Activated CD8-positive, alpha-beta memory T cell treated with anti-CD3 and anti-CD28 coated beads for 36 hours (primary cell): Measurements from ENCODE around the gene CLMP. TPM values are rescaled to one million over a fixed set of nuclear protein-coding genes. Genes with fewer than 3 reads are reported as not detected.

Experiments
- CTCF ChIA-PET: fragments of 350-600 bp; sonication (Branson Sonifier 250); formaldehyde crosslinking; loops from one replicate; lab custom pipeline; 2021; ENCODE audit warnings: antibody characterized with exemption; lab: Charles Lee
- POLR2A ChIA-PET: fragments of 350-600 bp; sonication (Branson Sonifier 250); formaldehyde crosslinking; loops from one replicate; lab custom pipeline; 2021; ENCODE audit warnings: antibody characterized with exemption; lab: Charles Lee
- total RNA-seq, 2 experiments: library from RNA; stranded (reverse); gene quantifications; one replicate each; pipeline ENCODE4 v1.2.3, GENCODE V29; 2021

The CLMP gene
- total RNA-seq, 2 experiments from 2014 or later: not detected

DNA sequence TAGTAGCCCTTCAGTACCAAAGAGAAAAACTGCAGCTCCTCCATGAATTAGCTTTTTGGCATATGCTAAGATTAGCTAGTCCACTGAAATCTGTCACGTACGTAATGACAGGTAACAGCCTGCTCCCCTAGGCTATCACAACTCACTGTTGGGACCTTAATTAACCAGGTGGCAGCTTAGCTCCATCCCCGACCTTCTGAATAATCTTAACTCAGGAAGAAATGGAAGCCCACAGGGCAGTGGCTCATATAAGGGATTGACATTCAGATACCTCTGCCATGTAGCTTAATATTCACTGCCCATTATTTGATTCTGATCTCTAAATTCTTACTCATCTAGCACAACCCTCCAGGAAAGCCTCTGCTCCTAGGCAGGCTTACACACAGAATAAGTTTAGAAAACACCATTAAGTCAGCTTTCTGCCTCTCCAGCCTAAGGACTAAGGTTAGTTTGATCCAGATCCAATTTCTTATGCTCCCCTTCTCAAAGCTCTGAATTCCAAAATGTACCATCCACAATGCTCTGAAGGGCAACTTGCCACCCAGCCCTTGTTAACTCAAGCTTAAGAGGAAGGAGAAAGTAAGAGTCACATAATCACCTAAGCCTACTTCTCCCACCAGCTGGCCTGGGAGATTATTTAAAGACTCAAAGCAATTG, 138.1 kb downstream of the CLMP start:
- ChIA-PET POLR2A (interaction anchor here (0.6 to 3.0 kb wide), 5 partner anchors 13 to 217 kb away, joined by 3 to 15 read pairs (median 5); no protein-coding TSS in a partner anchor), CTCF (interaction anchor here (1.1 to 1.3 kb wide), 2 partner anchors 9 to 217 kb away, joined by 3 read pairs; no protein-coding TSS in a partner anchor)

DNA sequence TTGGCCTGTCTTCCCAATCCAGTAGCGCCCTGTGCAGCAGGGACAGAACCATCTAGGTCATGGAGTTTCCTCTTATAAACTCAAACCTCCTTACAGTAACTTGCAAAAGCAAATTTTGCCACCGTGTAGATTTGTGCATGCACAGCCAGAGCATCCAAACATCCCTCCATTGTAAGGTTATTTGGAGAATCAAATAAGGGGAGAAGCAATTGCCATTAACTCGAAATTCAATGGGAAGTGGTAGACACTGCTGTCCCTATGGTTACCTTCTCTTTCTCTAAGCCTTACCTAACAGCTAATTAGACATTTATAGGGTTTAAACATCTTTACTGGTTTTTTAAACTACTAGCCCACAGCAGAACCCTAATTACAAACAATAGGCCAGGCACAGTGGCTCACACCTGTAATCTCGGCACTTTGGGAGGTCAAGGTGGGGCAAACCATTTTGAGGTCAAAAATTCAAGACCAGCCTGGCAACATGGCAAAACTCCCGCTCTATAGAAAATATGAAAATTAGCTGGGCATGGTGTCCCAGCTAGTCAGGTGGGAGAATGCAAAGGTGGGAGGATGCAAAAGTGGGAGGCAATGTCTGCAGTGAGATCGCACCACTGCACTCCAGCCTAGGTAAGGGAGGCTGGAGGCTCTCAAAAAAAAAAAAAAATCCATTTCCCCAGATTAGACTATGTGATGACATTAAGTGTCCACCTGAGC, 139.7 kb downstream of the CLMP start:
- ChIA-PET CTCF (interaction anchor here (0.6 to 1.2 kb wide), 5 partner anchors 9 to 1691 kb away, joined by 3 to 4 read pairs (median 3); no protein-coding TSS in a partner anchor), POLR2A (interaction anchor here (0.7 to 3.0 kb wide), 6 partner anchors 7 to 303 kb away, joined by 3 to 30 read pairs (median 4); partner anchors contain the start of gene HSPA8)

DNA sequence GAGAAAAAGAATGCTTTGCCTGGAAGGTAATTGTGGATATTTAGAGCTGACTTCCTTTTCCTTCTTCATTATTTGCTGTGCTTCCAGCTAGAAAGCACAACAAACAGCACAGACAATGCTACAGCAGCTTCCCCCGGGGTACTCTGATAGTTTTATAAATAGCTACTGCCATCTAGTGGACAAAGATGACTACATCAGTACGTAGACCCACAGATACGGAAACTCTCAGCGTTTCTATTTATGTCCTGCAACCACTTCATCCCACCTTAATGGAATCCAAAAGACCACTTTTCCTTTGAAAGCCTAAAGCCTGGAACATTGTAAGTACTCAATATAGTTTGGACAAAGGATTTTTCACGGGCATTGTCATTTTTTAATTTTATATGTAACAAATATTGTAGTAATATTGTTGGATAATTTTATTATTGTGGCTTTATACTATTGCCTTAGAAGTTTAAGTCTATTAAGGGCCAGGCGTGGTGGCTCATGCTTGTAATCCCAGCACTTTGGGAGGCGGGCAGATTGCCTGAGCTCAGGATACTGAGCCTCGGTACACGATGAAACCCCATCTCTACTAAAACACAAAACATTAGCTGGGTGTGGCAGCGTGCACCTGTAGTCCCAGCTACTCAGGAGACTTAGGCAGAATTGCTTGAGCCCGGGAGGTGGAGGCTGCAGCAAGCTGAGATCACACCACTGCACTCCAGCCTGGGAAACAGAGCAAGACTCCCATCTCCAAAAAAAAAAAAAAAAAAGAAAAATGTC, 140.6 kb downstream of the CLMP start:
- POLR2A ChIA-PET: interaction anchor here (0.6 to 3.0 kb wide), 9 partner anchors 8 to 302 kb away, joined by 3 to 30 read pairs (median 5); partner anchors contain the start of gene HSPA8
- CTCF ChIA-PET: interaction anchor here (0.6 to 2.1 kb wide), 12 partner anchors 10 to 1545 kb away, joined by 3 to 10 read pairs (median 4); partner anchors contain the start of gene JHY

DNA sequence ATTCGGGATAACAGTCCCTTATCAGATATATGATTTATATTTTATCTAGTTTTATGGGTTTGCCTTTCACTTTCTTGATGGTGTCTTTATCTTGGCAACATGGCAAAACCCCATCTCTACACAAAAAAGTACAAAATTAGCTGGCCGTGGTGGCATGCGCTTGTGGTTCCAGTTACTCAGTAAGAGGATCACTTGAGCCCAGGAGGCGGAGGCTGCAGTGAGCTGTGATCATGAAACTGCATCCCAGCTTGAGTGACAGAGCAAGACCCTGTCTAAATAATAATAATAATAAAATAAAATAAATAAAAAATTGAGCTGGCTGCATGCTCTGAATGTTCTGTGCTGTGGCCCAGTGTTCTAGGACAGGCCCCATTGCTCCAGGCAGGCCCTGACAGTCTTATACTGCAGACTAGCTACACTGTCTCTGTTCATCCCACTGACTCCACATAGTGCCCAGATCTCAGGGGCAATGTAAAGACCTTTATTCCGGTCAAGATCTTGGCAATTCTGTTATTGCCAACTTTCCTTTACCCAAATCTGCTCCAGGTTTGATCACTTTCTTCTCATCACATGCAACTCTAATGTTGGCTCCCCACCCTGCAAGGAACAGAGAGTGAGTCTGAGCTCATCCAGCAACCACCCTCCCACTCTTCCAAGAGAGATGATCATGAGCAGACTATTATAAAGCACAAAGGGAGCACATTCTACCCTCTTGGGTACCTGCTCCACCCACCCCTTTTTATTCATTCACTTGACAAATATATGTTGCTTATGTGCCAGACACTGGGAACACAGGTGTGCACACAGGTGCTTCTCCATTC, 141.9 kb downstream of the CLMP start:
- ChIA-PET CTCF (interaction anchor here (0.6 to 2.1 kb wide), 6 partner anchors 15 to 190 kb away, joined by 3 to 10 read pairs (median 4); no protein-coding TSS in a partner anchor), POLR2A (interaction anchor here (0.6 to 2.7 kb wide), 5 partner anchors 10 to 1708 kb away, joined by 3 to 30 read pairs (median 7); partner anchors contain the start of gene HSPA8)

DNA sequence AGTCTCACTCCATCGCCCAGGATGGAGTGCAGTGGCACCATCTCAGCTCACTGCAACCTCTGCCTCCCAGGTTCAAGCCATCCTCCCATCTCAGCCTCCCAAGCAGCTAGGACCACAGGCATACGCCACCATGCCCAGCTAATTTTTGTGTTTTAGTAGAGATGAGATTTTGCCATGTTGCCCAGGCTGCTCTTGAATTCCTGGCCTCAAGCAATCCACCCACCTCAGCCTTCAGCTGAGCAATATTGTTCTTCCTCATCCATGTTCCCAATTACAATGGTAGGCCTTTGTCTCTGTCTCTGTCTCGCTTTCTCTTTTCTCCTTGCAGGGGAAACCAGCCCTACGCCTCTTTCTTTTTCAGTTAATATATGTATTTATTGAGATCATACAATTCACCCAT, 143.4 kb downstream of the CLMP start:
- POLR2A ChIA-PET: interaction anchor here (0.7 kb wide), 1 partner anchor 8 kb away, joined by 3 read pairs; no protein-coding TSS in a partner anchor
- CTCF ChIA-PET: no interaction called here

DNA sequence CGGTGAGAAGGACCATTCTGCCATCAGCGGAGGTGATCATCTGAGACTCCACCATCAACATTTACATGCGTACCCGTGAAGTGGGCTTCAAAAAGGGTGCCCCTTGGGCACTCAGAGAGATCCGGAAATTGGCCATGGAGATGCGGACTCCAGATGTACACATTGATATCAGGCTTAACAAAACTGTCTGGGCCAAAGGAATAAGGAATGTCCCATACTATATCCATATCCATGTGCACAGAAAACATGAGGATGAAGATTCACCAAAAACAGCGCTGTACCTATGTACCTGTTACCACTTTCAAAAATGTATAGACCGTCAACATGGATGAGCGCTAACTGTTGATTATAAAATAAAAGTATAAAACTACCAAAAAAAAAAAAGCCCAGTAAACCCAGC, 143.9 kb downstream of the CLMP start:
- ChIA-PET POLR2A (interaction anchor here (0.7 kb wide), 1 partner anchor 7 kb away, joined by 3 read pairs; no protein-coding TSS in a partner anchor), CTCF (no interaction called here)

DNA sequence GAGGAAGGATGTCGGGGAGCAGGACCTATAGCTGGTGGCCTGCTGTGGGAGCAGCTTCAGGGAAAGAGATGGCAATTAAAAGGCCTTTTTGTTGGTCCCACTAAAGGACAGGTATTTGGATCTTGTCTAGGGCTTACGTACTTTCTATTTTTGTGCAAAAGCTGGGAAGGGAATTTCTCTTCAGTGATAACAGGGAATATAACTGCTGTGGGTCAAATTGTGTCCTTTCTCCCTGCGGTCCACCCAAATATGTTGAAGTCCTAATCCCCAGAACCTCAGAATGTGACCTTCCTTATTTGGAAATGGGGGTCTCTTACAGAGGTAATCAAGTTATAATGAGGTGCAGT, 147.1 kb downstream of the CLMP start:
- POLR2A ChIA-PET: no interaction called here
- CTCF ChIA-PET: interaction anchor here (1.2 to 1.4 kb wide), 2 partner anchors 9 to 10 kb away, joined by 3 read pairs; no protein-coding TSS in a partner anchor

DNA sequence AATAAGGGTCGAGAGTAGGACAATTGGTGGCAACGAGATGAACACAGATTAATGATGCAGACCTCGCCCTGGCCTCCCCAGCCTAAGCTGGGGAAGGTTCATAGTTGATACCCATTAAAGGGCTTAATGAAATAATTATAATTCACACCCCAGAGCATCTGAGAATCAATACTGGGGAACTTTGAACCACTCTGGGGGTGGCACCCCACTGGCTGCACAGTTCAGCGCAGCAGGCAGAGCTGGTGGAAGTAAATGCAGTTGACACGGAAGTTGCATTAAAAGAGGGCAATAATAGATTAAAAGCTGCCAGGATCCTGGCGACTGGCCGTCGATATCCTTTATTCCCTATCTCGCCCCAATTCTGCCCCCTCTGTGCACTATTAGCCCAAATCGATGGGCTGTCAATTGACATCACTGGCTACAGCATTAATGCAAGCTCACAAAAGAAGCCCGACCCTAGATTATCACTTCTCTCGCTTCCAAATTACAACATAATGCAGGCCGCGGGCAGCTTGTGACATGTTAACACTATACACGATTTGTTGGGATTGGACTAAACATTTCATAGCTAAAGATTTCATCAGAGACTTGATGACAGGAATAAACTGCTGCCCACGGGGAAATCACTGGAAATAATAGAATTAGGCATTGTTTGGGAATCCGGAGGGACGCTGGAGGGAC, 147.6 kb downstream of the CLMP start:
- CTCF ChIA-PET: interaction anchor here (1.2 to 1.4 kb wide), 2 partner anchors 10 kb away, joined by 3 read pairs; no protein-coding TSS in a partner anchor
- POLR2A ChIA-PET: no interaction called here

DNA sequence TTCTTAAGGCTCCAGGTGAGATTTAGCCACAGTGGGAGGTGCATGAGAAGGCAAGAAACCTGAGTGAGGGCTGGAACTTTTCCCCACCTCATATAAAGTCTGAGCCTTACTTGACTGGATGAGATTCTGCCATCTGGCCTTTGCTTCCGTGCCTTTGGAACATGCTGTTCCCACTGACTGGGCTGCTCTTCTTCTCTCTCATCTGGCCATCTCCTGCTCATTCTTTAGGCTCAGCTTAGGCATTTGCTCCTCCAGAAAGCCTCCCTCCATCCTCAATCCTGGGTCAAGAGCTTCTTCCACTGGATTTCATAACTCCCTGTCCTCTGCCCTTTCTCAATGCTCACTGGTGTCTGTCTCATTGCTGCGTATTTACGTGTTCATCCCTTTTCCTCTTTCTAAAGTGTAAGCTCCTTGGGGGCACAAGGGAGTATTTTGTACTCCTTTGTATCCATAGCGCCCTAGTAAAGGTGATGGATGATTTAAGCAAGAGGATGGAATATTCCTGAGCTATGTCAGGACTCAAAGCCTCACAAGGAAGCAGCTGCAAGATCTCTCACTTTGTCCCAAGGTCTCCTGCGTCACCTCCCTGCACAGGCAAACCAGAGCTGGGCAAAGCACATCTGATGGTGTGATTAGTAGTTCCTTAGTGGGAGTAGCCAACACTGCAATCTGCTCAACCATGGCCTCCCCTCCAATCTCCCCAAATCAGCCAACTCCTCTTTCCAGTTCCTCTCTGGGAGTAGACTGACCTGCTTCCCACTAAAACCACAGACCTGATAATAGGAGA, 148.4 kb downstream of the CLMP start:
- CTCF ChIA-PET: interaction anchor here (0.6 to 1.4 kb wide), 2 partner anchors 9 to 10 kb away, joined by 3 read pairs; no protein-coding TSS in a partner anchor
- POLR2A ChIA-PET: no interaction called here

DNA sequence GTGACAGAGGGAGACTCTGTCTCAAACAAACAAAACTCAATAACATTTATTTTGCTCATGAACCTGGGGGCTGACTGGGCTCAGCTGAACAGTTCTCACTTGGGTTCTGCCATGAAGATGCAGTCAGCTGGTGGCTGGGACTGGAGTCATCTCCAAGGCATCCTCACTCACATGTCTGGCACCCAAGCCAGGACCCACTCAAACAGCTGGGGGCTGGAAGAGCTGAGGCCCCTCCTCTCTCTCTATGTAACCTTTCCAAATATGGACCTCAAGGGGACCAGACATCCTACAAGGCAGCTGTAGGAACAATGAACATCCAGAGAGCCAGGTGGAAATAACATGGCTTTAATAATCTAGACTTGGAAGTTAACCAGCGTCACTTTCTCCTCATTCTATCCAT, 149.9 kb downstream of the CLMP start:
- CTCF ChIA-PET: no interaction called here
- POLR2A ChIA-PET: no interaction called here

DNA sequence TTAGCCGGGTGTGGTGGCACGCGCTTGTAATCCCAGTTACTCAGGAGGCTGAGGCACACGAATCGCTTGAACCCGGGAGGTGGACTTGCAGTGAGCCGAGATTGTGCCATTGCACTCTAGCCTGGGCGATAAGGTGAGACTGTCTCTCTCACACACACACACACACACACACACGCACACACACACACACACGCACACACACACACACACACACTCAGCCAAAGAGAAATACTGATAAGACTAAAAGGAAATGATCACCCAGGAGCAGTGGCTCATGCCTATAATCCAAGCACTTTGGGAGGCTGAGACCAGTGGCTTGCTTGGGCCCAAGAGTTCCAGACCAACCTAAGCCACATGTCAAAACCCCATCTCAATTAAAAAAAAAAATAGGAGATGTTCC, 153.9 kb downstream of the CLMP start:
- CTCF ChIA-PET: interaction anchor here (0.7 kb wide), 1 partner anchor 157 kb away, joined by 3 read pairs; no protein-coding TSS in a partner anchor

DNA sequence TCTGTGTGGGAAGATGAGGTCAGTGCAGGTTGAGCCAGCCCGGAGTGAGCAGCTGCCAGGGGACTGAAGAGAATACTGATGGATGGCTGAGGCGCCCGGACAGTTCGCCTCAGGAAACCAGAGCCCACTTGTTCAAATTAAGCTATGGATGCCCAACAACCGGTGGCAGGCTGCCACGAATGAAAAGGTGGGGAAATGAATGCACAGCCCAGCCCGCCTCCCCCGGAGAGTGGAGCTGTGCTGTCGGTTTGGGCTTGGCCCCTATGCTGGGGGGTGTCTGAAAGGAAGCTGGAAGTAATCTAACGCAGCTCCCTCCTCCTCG, 155.0 kb downstream of the CLMP start:
- ChIA-PET POLR2A (no interaction called here), CTCF (no interaction called here)

More for the DNA sequence above, 153.9 kb downstream of the CLMP start:
- POLR2A ChIA-PET: interaction anchor here (0.7 kb wide), 1 partner anchor 167 kb away, joined by 3 read pairs; no protein-coding TSS in a partner anchor

DNA sequence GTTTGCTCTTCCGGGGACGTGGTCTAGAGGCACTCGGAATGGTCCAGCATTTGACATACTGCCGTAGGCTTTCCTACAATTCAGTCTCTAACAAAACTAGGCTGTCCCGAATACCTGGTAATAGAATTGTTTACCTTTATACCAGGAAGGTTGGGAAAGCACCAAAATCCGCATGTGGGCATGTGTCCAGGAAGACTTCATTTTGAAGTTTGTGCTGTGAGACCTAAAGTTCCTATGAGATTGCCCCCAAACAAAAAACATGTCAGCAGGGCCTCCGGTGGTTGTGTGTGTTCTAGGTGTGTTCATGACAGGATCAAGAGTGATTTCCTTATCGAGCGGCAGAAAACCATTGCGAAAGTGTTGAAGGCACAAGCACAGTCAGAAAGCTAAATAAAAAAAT, 159.2 kb downstream of the CLMP start:
- CTCF ChIA-PET: interaction anchor here (0.6 to 1.4 kb wide), 3 partner anchors 13 to 408 kb away, joined by 3 to 4 read pairs (median 3); no protein-coding TSS in a partner anchor
- POLR2A ChIA-PET: no interaction called here

DNA sequence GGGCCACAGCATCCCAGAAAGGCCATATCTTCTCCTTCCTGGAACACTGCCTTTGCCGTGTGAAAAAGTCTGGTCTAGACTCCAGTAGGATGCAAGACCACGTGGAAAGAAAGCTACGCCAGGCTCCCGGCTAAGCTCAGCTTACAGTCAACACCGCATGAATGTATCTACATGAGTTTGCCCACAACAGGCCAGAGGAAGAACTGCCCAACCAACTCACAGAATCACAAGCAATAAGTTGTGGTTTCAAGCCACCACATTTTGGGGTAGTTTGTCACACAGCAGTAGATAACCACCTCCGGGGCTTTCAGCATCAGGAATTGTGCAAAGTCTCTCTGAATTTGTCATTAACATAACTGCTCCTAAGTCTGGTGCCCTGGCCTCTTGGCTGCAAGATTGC, 160.5 kb downstream of the CLMP start:
- POLR2A ChIA-PET: interaction anchor here (1.1 kb wide), 1 partner anchor 18 kb away, joined by 4 read pairs; no protein-coding TSS in a partner anchor
- CTCF ChIA-PET: interaction anchor here (2.3 kb wide), 1 partner anchor 12 kb away, joined by 8 read pairs; no protein-coding TSS in a partner anchor

DNA sequence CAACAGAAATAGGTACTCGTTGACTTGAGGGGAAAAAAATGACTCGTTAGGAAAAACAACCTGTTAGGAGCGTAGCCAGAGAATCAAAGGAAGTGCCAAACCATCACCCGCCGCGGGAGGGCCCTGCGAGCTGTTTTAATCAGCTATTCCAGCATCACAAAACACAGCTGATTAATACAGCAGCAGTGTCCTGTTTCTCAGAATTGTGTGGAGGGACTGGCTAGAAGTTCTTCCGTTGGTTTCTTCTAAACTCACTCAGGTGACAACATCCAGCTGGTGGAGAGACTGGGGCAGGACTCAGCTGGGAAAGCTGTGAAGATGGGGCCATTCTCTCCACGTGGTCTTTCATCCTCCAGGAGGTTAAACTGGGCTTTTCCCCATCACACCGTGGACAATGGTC, 161.2 kb downstream of the CLMP start:
- CTCF ChIA-PET: interaction anchor here (1.0 to 2.3 kb wide), 2 partner anchors 11 to 171 kb away, joined by 4 to 8 read pairs; no protein-coding TSS in a partner anchor
- POLR2A ChIA-PET: no interaction called here

DNA sequence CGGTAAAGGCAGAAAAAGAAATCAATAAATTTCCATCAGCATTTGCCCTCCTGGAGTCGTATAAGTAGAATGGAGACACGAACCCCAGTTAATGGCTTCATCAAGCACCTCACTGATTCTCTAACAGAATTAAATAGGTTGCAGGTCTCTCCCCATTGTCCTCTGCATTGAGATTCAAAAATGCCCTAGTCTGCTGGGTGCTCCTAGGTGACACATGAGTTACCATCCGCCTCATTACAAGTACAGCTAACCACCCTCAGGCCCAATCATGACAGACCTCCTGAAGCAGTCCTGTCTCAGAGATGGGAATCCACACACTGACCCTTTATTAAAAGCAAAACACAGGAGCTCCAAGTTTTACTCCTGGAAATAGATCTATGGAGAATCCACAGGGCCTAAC, 164.5 kb downstream of the CLMP start:
- POLR2A ChIA-PET: interaction anchor here (0.6 kb wide), 1 partner anchor 81 kb away, joined by 6 read pairs; no protein-coding TSS in a partner anchor
- CTCF ChIA-PET: interaction anchor here (0.9 to 1.1 kb wide), 2 partner anchors 23 to 166 kb away, joined by 3 to 4 read pairs; no protein-coding TSS in a partner anchor
